Cerebellar cortex (tissue), 1 donor: ENCODE measurements around the gene TMPRSS4.
"Not testable (repeated sequence)": the region's sequence is repeated elsewhere in the genome, so short reads cannot be mapped to it uniquely, and the experiment has no call there.

ENCODE experiments used
- DNase-seq: peaks from one replicate; pipeline ENCODE4 v3.0.0-alpha.2; 2015; ENCODE audit warnings: low spot score

TMPRSS4 gene

DNA sequence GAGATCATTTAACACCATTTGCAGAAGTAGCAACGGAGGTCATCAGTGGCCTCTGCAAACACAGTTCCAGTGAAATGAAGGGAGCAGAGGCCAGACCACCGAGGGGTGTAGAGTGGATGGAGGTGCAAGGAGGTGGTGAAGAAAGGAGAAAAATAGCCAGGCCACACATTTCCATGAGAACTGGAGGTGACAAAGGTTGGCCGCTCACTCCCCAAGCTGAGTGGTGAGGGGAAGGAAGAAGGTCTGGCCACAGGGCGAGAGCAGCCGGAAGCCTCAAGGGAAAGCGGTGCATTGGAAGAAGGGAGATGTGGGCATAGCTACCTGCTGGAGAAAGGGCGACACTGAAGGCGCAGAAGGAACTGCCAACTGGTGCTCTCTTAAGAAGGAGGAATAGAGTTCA, 20.1 kb upstream of the TMPRSS4 start:
- no peak for DNase-seq

DNA sequence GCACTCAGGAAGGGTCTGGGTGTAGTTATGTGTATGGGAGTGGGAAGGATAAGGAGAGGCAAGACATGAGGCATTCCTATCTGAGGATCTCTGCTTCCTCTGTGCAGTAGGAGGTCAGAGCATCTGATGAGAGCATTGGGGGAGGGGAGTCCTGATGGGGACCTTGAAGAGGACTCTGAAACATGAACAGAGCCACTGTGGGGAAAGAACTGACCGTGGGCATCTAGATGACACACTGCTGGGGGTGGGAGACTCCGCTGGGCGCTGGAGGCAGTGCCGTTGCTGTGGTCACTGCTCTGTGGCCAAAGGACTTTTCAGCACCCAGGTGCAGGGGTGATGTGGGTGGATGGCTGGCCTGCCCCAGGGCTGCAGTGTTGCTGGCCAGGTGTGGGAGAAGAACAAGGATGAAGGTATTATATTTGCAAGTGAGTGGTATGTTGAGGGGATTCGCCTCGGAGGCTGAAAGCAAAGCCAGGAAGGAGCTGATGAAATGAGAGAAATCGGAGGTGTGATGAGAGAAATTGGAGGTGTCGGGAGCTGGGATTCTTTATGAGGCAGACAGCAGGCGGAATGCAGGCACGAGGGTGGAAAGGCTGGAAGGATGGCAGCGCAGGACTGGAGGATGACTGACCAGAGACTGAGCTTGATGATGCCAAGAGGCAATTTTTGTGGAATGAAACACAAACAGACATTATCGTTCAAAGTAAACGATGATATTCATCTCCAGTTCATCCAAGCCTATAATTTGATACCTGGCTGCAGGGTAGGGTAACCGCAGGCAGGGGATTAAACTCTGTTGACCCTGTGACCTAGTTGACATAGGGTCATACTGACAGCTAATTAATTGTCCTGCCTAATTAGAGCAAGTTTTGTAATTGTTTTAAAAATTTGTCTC, 19.4 kb upstream of the TMPRSS4 start:
- DNase-seq, result no peak

DNA sequence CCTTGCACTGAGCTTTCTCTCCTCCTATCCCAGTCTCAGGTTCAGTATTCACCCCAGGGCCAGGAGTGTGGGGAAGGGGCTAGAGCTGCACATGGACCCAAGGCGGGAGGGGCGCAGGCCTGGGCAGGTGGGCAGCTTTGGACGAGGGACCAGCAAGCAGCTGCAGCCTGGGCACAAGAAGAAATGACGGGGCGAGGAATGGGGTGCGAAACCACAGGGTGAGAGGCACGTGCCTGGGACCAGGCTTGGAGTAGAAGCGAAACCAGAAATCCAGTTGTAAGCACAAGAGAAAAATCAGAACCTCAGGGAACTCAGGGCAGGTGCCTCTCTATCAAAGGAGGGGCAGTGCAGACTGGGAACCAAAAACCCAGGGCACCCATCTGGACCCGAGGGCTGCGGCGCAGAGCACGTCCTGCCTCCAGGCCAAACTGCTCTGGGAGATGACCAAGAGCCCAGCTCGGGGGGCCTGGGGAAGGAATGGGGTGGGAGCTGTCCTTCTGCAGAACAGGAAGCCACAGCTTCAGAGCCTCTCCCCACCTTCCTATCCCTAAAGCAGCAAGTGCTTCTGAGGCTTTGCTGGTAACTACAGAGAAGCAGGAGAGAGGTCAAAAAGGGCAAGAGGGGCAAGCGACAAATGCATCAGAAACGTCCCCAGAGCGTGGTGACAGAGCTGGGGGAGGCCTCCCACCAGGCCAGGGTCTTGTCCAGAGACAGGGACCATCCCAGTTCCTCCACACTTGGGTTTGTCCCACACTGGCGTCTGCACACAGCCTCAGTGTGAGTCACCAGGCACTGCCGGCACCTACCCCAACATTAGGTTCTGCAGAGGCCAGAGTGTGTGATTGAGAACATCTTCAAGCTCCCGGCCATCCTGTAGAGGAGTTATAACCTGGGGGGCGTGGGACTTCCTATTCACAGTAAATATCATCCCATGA, 18.3 kb upstream of the TMPRSS4 start:
- no peak for DNase-seq

DNA sequence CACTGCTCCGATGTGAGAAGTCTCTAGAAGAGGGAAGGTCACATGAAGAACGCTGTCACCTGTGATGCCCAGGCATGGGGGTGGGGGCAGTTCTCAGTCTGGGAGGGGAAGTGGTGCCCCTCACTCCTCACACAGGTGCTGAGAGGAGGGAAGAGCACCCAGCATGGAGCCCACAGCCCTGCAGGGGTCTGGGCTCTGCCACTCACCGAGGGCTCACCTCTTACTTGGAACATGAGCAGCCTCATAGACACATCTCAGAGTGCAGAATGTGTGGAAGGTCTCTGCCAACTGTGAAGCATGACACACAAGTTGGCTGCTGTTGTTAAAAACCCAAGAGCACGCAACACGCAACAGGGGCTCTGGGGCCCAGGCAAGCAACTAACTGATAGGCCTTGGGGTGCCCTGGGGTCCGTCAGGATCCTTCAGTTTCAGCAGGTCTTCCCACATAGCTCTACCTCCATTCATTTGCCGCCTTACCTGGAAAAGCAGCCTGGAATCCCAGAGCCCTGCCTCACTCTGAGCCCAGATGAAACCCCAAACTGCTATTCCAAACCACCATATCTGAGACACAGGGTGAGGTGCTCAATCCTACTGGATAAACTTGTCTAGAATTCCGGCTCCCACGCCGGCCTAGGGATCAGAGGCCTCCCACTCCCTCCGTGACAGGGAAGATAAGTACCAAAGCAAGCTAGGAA, 17.5 kb upstream of the TMPRSS4 start:
- no peak for DNase-seq

DNA sequence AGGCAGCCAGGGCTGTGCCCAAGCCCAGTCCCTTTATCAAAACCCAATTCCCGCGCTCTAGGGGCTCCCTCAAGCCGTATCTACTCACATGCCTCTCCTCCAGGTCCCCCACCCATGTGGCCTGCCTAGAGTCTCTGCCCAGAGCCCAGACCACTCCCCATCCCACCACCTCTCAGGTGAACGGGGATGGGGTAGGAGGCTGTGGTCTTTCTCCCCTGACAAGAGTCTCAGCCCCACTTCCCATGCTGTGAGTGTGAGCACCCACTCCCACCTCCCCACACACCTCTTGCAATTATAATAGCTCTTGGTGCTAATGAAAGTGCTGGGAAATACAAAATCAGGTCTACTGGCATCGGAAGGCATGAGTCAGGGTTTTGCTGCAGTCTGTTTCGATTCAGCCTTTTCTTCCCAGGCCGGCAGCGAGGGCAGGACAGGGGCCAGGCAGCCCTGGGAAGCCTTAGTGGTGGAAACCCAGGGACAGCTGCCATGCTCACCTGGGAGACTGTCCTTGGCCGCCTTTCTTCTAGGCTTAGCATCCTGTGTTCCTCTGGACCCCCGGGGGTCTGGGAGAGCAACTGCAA, 16.7 kb upstream of the TMPRSS4 start:
- peak; percentile 20 for DNase-seq

DNA sequence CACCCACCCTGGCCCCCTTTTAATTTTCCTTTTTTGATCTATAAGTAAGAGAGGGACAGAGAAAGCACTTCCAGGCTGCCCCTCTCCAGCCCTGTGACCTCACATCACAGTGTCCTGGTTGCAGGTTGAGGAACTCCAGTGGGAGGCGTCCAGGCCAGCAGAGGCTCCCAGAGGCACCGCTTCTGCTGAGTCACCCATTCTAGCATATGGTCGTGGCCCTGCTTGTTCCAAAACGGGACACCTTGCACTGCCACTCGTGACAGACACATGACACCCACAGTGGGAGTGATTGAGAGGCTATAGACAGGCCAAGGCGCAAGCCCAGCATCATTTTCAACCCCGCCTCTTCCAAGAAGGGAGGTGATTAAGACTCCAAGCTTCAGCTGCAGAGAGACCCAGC, 16.0 kb upstream of the TMPRSS4 start:
- DNase-seq, result no peak

DNA sequence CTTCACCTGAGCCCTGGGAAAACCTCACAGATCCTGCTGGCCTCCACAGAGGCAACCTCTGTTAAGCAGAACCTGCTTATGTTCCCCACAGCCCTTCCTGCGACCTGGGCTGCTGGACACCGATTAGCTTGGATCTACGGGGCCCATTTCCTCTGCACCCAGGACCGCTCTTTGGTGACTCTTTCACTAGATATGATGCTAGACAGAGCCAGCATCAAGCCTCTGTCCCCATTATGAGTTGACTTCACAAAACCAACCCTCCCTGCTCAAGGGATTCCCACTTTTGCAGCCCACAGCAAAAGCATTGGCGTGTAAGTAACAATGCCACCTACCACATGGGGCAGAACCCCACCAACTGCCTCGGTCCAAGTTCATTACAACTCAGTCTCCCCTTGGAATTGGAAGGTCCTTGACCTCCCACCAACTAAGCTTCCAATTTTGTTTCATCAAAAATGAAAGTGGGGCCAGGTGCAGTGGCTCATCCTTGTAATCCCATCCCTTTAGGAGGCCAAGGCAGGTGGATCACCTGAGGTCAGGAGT, 15.2 kb upstream of the TMPRSS4 start:
- DNase-seq, result no peak

DNA sequence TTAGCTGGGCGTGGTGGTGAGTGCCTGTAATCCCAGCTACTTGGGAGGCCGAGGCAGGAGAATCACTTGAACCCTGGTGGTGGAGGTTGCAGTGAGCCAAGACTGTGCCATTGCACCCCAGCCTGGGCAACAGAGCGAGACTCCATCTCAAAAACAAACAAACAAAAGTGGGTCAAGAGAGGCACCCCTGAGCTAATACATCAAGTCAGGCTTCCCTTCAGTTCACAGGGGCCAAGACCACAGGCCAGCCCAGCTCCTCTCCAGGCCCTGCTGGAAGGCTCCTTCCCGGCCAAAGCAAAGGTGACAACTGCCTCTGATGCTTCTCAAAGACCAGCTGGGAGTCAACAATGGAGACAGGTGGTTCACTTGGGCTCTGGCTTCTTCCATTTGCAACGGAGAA, 14.7 kb upstream of the TMPRSS4 start:
- not testable (repeated sequence) for DNase-seq

DNA sequence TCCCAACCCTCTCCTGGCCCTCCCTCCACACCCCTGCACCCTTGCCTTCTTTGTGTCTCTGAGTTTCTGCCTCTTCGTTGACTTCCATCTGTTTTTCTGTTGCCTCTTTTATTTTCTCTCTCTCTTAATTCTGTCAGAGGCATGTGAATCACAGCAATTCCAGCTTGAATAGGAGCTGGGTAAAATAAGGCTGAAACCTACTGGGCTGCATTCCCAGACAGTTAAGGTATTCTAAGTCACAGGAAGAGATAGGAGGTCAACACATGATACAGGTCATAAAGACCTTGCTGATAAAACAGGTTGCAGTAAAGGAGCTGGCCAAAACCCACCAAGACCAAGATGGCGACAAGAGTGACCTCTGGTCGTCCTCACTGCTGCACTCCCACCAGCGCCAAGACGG, 14.2 kb upstream of the TMPRSS4 start:
- DNase-seq, result not testable (repeated sequence)

DNA sequence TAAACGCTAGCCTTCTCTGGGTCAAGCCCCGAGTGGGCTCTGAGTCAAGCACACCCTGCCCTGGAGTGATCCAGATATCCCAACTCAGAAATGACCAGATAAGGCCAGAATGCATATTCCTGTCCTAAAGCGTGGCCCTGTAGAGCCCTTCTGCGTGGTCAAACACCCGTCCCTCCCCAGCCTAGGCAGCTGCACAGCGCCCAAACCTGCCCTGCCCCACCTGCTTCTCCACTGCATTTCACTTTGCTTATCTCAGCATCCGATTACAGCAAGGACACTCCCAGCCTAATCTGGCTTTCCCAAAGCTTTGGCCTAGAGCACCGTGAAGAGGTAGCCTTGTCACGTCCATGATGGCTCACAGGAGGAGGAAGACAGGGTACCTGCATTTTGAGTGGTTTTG, 11.9 kb upstream of the TMPRSS4 start:
- no peak for DNase-seq

DNA sequence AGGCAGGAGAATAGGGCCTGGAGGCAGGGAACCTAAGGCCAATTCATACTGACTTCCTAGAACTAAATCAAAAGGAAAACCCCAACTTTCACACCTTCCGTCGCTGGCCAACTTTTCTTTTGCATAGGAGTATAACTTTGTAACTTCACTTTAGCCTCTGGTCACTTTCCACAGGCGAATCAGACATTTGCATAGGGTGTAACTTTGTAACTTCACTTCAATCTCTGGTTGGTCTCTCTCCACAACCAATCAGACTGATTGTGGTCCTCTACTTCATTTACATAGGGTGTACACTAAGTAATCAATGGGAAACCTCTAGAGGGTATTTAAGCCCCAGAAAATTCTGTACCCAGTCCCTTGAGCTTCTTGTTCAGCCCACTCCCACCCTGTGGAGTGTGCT, 11.5 kb upstream of the TMPRSS4 start:
- no peak for DNase-seq

DNA sequence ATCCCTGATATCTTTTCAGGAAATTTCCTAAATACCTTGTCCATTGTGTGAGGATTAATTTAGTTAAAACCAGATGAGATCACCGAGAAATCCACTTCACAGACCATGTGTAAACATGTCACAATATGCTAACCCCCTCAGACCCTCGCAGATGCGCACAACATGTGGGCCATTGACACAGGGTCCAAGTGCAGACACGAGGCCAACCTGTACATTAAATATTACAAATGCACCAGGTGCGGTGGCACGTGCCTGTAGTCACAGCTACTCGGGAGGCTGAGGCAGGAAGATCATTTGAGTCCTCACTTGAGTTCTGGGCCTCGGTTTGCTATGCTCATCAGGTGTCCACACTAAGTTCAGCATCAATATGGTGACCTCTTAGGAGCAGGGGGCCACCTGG, 9.9 kb upstream of the TMPRSS4 start:
- no peak for DNase-seq

DNA sequence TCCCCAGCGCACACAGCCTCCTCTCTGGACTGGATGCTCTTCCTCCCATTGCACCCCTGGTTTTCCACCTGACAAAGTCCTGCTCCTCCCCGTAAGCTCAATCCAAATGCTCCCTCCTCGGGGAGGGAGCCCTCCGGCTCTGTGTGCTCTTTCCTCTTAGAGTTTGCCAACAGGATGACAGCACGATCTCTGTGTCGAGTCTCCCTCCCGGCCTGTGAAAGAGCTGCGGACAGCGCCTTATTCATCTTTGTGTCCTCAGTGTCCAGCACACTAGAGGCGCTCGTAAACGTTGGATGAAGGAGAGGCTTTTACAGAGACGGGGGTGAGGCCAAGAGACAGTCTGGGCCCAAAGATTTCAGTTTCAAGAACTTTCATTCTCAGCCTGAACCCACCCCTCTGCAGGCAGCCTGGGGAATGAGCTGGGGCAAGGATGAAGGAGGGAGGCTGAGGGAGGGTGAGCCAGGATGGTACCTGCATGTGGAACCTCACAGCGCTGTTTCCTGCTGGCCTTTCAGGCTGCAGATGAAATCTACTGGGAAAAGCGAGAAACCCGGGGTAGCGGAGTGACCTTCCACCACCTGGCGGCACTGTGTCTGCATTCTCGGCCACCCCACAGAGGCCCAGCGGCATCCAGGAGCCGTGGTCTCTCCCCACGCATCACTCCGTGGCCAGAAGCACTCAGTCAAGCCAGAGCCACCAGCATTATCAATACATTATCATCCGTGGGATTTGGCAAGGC, 8.5 kb upstream of the TMPRSS4 start:
- no peak for DNase-seq

DNA sequence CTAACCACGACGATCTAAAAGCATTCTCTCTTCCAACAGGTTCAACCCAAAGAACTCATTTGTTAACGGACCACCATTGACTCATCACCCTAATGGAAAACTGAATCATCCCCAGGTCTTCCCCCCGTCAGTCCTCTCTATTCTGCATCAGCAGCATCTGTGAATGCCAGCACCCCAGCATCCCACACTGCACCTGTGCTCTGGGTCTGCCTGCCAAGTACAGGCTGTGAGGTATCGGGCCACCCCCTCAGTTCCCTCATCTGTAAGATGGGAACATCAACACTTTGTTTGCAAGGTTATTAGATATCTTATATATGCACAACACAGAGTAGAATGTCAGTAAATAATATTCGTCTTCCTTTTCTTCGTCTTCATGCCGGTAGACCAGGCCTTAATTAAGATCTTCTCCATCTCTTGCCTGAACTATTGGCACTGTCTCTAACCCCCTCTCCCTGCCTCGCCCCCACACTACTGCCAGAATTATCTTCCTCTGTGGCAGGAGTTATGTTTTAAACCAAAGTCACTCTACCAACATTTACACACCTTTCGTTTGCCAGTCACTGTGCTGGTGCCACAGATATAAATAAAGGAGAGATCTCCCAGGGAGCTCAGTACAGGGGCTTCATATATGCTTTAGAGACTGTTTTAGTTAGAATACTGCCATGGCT, 7.8 kb upstream of the TMPRSS4 start:
- DNase-seq, result no peak

DNA sequence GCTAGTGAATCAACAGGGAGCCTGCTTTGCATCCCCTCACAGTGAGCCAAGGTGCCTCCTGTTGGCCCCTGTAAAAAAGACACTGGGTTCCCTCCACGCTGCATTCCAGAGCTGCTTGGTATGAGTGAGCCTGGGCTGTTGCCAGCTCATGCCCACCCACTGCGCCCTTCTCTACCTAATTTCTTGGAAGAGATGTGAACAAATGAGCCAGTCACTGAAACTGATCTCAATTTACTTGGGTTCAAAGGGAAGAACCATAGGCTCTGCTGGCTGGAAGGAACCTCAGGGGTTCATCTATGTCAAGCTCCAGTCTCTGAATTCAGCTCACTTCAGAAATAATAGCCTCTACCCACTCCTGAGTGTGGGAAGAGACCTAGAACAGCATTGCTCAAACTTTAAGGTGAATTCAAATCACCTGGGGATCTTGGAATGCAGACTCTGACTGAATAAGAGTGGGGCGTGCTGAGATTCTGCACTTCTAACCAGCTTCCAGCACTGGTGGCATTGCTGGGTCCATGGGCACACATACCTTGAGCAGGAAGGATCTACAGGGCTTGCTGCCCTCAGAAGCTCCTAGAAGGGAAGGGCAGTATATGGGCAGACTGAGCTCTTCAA, 5.4 kb upstream of the TMPRSS4 start:
- DNase-seq, result no peak

DNA sequence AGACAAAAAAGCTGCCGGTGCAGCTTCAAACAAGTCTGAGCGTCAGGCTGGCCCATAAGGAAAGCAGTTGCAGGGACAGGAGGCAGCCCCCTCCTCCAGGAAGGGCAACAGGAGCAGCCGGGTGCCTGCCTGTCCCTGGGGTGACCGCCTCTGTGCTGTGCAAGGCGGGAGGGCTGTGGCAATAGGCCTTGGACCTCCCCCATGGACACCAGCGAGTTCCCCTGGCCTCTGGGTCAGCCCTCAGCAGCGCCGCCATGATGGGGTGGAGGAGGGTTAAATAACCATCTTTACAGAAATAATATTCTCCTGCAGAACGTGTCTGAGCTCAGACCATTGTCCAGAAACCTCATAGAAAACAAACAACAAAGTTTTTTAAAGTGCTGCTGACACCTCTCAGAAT, 3.3 kb upstream of the TMPRSS4 start:
- DNase-seq, result no peak

DNA sequence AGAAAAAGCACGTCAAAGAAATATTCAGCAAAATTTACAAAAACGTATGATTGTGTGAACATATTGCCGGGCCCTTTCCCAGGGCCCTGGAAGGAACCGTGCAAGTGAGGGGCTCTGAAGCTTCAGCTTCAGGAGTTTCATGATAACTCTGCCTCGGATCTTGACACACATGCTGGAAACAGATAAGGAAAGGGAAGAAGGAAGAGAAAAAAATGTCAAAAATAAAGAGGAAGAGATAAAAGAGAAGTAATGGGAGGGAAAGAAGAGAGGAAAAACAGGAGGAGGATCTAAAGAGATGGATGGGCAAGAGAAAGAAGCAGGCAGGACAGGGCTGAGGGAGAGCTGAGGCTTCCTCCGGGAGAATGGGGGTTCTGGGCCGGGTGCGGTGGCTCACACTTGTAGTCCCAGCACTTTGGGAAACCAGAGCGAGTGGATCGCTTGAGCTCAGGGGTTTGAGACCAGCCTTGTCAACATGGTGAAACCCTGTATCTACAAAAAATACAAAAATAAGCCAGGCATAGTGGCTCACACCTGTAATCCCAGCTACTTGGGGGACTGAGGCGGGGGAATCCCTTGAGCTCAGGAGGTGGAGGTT, 2.7 kb upstream of the TMPRSS4 start:
- DNase-seq, result no peak

DNA sequence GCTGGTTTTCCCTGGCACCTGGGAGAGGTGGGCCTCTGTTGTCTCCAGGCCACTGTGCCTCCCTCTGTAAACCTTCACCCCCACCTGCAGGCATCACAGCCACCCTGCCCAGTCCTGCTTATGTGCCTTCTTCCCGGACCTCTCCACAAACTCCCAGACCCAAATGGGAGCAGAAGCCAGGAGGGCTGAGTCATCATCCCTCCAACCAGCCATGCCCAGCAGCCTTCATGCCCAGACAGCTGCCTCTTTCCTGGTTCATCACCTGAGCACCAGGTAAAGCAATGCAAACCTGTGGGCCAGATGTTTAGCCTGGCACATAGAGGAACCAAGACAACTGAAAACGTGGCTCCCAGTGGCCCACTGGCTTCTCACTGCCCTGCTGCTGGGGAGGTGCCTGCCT, 2.1 kb upstream of the TMPRSS4 start:
- no peak for DNase-seq

DNA sequence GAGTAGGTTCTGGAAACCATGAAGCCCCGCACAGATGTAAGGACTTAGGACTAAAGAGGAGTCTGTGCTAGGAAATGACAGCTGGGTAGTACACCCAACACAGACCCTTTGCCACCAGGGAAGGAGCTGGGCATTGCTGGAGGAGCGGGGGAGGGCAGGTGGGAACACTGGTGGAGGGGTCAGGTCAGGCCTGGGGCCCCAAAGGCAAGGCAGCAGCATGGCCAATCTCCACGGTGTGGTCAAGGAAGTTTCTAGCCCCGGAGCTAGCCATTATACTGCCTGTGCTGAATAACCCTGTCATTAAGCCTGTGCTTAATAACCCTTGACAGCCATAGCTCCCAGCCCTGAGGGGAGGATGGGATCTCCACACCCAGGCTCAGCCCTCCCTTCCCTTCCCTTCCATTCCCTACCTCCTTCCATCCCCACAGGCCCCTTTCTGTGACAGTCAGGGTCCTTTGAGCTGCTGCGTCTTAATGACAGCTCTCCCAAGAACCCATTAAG, 2.1 kb downstream of the TMPRSS4 start:
- DNase-seq, result no peak
